ENCODE results near the gene PDLIM4.

The PDLIM4 gene

DNA sequence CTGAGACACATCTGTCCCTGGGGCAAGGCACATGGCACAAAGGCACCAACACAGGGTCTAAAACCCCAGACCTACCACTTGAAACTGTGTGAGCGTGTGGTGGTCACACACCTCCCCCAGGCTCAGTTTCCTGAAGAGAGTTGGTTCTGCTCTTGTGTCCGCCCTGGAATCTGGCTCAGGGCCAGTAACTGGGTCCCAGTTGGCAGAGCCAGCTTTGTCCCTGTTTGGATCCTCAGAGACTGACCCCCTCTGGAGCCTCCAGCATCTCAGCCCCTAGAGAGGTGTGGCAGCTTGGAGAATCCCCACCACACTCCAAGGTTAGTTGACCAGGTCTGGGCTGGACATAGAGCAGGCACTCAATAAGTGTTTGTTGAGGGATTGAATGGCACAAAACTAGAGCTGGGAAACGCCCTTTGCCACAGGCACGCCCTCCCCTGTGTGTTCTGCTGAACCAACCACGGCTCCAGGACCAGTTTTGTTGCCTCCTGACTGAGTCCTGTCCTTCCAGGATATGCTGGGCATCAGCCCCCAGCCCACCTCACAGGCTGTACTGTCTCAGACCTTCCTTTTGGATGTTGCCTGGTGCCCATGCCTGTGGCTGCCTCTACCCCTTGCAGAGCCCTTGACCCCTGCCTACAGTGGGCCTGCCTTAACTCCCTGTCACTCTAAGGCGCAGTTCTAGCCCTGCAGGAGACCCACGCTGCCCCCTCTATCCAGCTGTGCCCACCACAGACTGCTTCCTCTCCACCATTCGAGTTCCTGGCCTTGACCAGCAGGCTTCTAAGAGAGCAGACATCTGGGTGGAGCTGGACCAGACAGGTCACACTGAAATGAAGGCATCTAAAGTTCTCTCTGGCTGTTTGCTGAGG is 3.8 kb upstream of the PDLIM4 start:
- TF ChIP-seq GATA2 (IDR thresholded peaks at IDR 0.05; ENCODE audit: low read depth, low read length) (no peak), GATA3 (IDR thresholded peaks at IDR 0.05; ENCODE audit: low read depth, low read length) (no peak)

DNA sequence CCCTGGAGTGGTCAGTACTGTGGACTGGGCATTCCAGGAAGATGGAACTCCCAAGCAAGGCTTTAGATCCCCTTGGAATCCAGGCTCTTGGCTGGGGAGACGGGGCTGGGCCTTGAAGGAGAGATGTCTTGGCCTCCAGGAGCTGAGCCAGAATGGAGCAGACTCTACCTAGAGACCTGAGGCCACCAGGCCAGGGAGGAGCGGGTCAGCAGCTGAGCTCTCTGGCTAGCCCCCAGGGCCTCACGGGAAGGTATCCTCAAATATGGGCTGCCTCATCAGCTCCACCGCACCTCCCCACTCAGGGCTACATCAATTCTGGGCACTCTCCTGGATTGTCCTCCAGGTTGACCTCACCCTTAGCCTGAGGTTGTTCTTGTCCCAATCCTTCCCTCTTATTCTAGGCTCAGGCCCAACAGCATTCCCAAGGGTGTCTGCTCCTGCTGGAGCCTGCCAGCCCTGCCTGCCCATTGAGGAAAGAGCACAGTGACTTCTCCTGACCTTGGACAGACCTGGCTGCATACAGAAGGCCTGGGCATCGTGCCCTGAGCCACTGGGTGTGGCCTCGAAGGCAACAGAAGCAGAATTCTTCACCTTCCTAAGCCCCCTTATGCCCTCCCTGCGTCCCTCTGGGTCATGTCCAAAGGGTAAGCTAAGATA is 3.0 kb upstream of the PDLIM4 start:
- TF ChIP-seq GATA3 (IDR thresholded peaks at IDR 0.05; ENCODE audit: low read depth, low read length): no peak
- no peak for TF ChIP-seq GATA2 (IDR thresholded peaks at IDR 0.05; ENCODE audit: low read depth, low read length)

DNA sequence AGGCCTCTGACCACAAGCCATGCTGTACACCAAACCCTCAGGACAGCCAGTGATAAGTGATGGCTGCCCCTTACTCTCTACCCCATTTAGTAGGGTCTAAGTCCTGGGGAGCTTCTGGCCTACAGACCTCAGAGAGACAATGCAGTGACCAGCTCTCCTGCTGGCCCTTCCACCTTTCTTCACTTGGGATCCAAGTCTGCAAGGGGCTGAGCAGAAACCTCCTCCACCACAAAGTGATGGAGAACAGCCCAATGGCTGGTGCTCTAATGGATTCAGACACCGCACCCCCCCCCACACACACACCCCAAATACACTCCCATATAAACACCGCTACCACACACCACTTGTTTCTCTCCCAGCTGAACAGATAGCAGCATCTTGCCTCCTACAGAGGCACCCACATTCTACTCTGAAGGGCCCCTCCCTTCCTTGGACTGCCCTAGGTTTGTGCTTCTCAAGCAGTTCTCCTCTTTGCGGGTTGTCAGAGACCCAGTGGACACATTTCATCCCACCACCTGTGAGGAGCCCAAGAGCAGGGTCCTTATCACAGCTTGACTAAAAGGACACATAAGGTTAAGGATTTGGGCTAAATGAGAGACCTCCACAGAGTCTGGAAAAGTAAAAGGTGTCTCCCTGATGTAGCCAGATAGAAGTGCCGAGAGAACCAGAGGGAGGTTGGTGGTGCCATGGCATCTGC is 1.3 kb upstream of the PDLIM4 start:
- no peak for TF ChIP-seq GATA3 (IDR thresholded peaks at IDR 0.05; ENCODE audit: low read depth, low read length)
- no peak for TF ChIP-seq GATA2 (IDR thresholded peaks at IDR 0.05; ENCODE audit: low read depth, low read length)

DNA sequence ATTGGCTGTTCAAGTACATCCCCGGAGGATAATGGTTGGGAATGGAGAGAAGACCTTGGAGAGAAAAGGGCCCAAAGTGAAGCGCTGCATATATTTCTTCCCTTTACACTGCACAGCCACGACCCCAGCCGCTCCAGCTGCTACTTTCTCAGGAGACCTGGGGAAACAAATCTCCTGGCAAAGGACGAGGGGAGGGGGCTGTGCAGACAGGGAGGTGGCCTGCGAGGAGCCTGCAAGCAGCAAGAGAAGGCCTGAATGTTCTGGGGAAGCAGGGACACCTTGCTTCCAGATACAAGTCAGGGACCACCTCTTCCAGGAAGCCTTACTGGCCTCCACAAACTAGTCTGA is 739 bp upstream of the PDLIM4 start:
- no peak for TF ChIP-seq GATA3 (IDR thresholded peaks at IDR 0.05; ENCODE audit: low read depth, low read length)
- TF ChIP-seq GATA2 (IDR thresholded peaks at IDR 0.05; ENCODE audit: low read depth, low read length): no peak

DNA sequence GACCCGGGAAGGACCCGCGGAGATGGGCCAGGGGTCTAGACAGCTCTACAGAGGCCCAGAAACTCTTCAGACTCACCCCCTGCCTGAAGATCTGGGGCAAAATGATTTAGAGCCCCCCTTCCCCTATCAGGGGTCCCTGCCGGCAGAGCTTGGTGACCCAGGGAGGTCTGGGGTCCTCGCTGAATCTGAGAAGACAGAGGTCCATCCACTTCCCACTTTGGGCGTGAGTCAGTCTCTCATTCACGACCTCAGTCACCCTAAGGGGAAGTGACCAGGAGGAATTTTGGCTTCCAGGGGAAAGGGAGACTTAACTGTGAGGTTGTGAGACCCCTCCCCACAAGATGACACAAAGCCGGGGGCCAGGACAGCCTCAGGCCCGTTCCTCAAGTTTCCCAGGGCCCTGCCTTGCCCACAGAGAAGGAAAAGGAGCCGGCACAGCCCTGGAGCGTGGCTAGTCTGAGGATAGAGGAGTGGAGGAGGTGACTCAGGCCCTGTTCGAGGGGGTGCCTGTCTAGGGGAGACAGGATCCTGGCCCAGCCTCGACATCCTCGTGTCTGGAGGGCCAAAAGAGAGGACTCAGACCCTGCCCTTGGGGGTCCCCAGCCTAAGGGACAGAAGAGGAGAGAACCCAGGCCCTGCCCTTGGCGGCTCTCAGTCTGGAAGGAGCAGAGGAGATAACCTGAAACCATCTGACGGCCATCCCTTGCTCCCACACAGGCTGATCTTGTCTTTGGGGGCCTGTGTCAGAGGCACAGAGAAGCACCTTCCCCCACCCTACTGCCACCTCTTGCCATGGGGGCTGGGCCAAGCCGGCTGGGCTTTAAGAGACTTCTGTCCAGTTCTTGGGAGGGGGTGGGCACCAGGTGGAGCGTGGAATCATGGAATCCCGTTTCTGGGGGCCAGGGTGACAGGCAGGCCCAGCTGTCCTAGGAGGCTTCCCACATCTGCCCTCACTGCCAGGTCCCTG is 889 bp downstream of the PDLIM4 start:
- TF ChIP-seq GATA3 (IDR thresholded peaks at IDR 0.05; ENCODE audit: low read depth, low read length) (no peak), GATA2 (IDR thresholded peaks at IDR 0.05; ENCODE audit: low read depth, low read length) (no peak)

DNA sequence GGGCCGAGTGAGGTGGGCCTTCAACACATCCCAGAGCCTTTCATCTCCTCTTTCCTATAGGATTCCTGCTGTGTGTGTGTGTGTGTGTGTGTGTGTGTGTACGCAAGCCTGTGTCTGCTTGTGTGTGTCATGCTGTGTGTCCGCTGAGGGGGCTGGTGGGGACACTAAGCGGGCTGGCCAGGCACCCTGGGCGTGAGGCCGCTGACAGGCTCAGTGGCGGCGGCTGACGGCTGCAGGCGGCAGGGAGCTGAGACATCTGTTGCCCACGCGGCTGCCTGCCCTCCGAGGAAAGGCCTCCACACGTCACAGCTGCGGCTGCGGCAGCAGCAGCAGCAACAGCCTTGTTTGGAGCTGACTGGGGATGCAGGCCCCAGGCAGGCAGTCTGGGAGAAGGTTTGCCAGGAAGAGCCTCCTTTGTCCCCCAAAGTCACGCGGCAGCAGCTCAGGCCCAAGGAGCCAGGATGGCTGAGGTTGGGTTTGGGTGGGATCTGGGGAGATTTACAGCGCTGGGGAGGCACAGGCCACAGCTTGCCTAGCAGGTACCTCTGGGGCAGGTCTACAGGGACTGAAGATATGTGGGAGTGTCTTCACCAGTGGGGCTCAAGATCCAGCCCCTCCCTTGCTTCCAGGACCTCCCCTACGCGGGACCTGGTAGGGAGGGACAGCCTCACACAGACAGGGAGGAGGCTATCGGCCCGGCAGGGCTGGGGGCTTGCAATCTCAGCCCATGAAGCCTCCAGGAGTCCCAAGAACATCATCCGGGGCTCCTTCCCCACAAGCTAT is 1.8 kb downstream of the PDLIM4 start:
- TF ChIP-seq GATA3 (IDR thresholded peaks at IDR 0.05; ENCODE audit: low read depth, low read length) (no peak), GATA2 (IDR thresholded peaks at IDR 0.05; ENCODE audit: low read depth, low read length) (no peak)

DNA sequence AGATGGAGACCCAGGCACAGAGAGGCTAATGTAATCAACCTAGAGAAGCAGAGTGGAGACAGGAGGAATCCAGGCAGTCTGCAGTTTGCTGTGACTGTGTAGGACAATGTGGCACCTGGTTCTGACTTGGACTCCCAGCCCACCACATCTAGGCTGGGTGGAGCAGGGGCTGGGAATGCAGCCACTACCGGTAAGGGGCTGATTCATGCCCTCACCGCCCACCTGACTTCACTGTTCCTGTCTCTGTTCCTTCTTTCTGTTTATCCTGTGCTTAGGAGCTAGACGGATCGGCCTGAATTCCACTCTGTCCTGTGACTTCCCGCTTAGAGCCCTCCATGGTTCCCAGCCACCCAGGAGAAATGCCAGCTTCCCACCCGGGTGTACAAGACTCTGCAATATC is 2.6 kb downstream of the PDLIM4 start:
- no peak for TF ChIP-seq GATA2 (IDR thresholded peaks at IDR 0.05; ENCODE audit: low read depth, low read length)
- no peak for TF ChIP-seq GATA3 (IDR thresholded peaks at IDR 0.05; ENCODE audit: low read depth, low read length)

DNA sequence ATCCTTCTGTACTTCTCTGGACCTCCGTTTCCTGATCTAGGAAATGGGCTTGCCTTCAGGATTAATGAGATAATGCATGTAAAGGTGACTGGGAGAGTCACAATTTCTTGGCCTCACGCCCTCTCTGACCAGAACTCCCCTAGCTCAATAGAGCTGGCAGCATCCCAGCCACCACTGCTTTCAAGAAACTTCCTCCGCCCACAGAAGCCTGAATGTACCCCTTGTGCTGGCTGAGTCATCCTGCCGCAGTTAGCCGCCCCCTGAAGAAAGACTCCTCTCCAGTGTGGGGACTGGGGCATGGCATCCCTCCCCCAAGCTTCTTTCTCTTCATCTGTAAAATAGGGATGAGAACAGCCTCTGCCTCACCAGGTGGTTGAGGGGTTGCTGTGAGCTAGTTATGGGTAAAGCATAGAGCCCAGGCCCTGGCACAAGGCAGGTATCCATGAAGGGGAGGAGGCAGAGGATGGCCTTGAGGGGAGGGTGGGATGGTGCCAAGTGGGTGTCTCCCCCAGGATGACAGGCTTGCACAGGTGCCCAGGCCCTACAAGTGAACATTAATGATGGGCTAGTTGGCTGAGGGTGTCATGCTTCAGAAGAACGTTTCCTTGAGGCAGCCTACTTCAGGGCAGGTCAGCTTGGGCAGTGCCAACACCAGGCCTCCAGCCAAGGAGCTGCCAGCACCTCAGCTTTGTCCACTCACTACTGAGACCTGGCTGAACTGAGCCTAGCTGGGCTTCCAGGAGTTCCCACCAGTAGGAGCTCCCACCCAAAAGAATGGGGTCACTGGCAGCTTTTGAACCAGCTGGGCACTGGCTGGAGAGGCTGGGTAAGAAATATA is 3.4 kb downstream of the PDLIM4 start:
- TF ChIP-seq GATA3 (IDR thresholded peaks at IDR 0.05; ENCODE audit: low read depth, low read length) (no peak), GATA2 (IDR thresholded peaks at IDR 0.05; ENCODE audit: low read depth, low read length) (no peak)

DNA sequence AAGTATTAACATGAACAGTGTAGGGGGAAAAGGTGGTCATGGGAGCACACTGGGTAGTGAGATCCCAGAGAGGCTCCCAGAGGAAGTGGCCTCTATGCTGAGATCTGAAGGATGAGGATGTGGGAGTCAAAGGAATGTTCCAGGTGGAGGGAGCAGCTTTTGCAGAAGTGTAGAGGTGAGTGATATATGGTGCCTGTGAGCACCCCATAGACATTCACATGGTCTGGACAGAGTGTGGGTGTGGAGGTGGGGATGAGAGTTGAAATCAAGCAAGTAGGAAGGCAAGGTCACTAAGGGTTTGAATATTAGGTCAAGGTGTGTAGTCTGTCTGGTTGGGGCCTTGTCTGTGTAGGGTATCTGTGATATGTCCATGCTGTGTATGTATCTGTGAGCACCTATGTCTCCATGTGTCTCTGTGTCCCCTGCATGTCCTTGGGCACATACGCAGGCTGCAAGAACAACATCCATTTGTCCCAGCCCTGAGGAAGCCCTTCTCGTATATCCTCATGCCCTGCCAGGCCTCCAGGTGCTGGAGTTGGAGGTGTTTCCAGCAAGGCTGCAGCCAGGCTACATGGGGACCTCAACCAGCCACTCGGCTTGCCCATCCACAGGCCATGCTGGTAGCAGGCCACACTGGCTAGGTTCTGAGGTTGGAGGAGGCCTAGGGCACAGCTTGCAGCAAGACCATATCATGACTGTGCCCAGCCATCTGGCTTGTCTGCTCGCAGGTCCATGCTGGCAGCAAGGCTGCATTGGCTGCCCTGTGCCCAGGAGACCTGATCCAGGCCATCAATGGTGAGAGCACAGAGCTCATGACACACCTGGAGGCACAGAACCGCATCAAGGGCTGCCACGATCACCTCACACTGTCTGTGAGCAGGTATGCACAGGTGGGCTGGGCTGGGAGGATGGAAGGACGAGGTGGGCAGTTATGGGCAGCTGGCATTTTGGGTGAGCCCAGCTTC is 4.7 kb downstream of the PDLIM4 start:
- TF ChIP-seq GATA2 (IDR thresholded peaks at IDR 0.05; ENCODE audit: low read depth, low read length) (no peak), GATA3 (IDR thresholded peaks at IDR 0.05; ENCODE audit: low read depth, low read length) (no peak)

DNA sequence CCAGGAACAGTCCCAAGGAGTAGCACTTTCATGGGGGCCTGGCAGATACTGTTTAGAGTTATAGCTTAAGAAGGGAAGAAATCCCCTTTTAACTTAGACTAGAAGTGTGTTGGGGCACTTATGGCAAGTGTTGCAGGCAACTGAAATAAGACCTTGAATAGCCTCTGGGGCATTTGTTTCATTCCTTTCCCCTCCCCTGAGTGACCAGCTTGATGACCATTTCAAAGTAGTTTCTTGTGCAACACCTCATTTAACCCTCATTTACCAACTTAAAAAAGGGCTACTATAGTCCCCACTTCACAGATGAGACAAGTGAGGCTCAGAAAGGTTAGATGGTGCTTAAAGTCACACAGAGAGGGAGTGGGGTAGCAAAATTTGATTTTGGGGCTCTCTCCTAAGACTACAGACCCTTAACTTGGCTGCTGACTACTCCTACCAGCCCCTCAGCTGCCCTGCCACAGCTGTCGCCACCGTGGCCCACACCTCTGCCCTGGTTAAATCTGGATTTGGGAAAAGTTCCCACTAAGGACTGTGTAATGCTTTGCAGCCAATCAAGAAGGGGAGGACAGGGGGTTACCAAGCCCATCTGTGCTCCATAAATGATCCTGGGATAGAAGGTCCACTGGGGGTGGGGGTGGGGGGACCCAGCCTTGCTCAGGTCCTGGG is 5.5 kb downstream of the PDLIM4 start:
- TF ChIP-seq GATA3 (IDR thresholded peaks at IDR 0.05; ENCODE audit: low read depth, low read length): no peak
- no peak for TF ChIP-seq GATA2 (IDR thresholded peaks at IDR 0.05; ENCODE audit: low read depth, low read length)
